Left lobe of liver (tissue), 2 donors: ENCODE results near the gene PRR29. TPM values are rescaled to one million over a fixed set of nuclear protein-coding genes. Genes with fewer than 3 reads are reported as not detected.
"Not testable (repeated sequence)": the region's sequence is repeated elsewhere in the genome, so short reads cannot be mapped to it uniquely, and the experiment has no call there.

Source experiments
- ATAC-seq: fragments of 200-7000 bp; cut with Tn5 transposase; one replicate; pipeline ENCODE4 v1.9.1; 2020; ENCODE audit warnings: mild to moderate bottlenecking, moderate library complexity
- DNase-seq: peaks from one replicate; pipeline ENCODE4 v3.0.0-alpha.2; 2020; ENCODE audit warnings: low spot score
- total RNA-seq: library from RNA; stranded (reverse); gene quantifications from one replicate; pipeline ENCODE4 v1.2.1, GENCODE V29; 2021
- donor health status: DM: no; HTN: no; CAD: no; lungs with moderate emphysema.
- donor health status: DM: no; HTN: yes; CAD: no.

PRR29 gene
- total RNA-seq, 1 donor from 2014 or later, result 0.18 TPM

GRCh38 chr17:63973930-63974593 is 24.1 kb upstream of the PRR29 start:
- no peak for DNase-seq
- ATAC-seq, result no peak

DNA sequence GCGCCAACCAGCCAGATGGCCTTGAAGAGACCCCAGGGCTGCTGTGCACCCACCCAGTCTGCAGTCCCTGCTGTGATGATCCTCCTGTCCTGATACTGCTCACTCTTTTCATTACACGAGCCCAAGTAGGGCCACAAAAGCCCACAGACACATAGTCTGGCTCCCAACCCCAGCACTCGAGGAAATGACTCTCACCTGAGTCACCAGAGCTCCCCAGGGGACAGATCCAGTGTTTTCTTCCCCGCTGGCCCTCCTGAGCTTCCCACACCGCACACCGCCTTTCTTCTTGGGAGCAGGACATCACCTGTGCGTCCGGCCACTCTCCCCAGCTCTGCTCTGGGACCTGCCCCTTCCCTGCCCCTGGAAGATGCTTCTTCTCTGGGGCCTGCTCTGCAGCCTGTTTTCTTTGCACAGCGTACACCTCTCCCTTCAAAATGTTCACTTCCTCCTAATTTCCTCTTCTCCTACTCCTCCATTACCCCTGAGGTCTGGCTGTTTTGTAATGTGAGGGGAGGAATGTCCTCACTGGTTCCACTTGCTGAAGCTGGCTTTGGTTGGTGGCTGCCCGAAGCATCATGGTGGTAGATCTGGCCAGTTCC is 23.5 kb upstream of the PRR29 start:
- no peak for ATAC-seq

GRCh38 chr17:63975541-63976092 is 22.5 kb upstream of the PRR29 start:
- ATAC-seq, result no peak
- DNase-seq, result no peak

More for the DNA sequence above, 23.5 kb upstream of the PRR29 start:
- DNase-seq, result no peak

DNA sequence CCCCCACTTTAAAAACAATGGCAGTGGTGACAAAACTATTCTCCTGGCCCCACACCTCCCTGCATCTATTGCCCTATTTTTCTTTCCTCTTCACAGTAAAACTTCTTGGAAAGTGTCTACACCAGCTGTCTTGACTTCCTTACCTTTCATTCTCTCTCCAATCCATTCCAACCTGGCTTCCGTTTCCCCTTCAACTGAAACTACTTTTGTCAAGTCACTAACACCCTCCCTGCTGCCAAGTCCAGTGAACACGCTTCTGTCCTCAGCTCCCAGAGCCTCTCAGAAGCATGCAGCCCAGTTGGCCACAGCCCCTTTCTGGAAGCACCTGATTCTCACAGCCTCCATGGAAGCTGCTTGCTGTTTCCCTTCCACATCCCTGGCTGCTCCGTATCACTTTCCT is 21.4 kb upstream of the PRR29 start:
- ATAC-seq (no peak), DNase-seq (no peak)

DNA sequence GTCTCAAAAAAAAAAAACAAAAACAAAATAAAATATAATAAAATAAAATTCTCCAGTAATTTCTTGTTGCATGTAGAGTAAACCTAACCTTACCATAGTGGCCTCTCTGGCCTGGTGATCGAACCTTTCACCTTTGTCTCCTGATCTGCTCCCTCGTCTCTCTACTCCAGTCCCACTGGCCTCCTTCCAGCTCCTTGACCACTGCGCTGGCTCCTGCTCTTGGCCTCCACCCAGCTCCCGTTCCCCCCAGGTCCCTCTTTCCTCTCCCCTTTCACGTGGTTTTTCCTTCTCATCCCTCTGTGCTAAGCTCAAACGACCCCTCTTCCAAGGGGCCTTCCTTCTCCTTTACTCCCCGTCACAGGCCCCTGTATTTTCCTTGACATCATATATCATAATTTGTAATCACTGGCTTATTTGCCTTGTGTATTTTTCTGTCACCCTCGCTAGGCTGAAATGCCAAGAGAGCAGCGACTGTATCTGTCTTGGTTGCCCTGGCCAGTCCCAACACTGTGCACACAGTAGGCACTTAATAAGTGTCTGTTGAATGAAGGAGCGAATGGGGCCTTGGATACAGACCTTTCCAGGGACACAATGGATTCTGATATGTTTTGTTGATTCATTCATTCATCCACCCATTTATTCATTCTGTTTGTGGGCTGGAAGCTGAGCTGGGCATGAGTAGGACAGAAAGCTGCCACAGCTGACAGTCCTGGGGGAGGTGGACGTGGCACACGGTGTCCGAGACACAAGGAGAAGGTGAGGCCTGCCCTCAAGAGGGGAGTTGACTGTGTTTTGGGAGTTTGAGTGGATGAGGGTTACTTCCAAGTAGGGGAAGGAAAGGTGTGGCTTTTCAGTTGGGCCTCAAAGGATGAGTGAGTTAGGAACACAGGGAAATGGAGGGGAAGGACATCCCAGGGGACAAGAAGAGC is 19.6 kb upstream of the PRR29 start:
- ATAC-seq (no peak), DNase-seq (no peak)

- not testable (repeated sequence) for ATAC-seq
Observed at GRCh38 chr17:63982641-63983040, 15.5 kb upstream of the PRR29 start.

DNA sequence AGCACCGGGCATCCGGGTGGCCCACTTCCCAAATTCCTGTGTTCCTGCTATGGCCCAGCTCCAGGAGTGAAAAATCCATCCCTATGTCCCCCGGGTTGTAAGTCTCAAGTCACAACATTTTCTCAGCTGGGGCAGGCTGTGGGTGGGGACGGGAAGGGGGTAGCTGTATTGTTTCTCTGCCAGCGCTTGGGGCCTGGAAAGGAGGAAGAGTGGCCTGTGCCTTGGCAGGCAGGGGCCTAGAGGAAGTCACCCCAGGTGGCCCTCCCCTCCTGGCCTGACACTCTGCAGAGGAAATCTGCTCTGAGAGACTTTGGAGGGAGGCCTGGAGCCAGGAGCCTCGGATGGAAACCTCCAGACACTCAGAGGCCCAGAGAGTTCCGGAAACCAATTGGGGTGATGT is 14.8 kb upstream of the PRR29 start:
- ATAC-seq (peak; percentile 59), DNase-seq (no peak)

More at GRCh38 chr17:63982641-63983040, 15.5 kb upstream of the PRR29 start:
- DNase-seq, result not testable (repeated sequence)

- DNase-seq (no peak), ATAC-seq (no peak)
Observed at GRCh38 chr17:63984236-63984635, 13.9 kb upstream of the PRR29 start.

GRCh38 chr17:63984651-63985386 is 13.3 kb upstream of the PRR29 start:
- ATAC-seq (peak; percentile 63), DNase-seq (no peak)

- no peak for DNase-seq
- no peak for ATAC-seq
Observed at GRCh38 chr17:63985387-63986140, 12.6 kb upstream of the PRR29 start.

GRCh38 chr17:63986821-63987220 is 11.3 kb upstream of the PRR29 start:
- ATAC-seq (no peak), DNase-seq (no peak)

DNA sequence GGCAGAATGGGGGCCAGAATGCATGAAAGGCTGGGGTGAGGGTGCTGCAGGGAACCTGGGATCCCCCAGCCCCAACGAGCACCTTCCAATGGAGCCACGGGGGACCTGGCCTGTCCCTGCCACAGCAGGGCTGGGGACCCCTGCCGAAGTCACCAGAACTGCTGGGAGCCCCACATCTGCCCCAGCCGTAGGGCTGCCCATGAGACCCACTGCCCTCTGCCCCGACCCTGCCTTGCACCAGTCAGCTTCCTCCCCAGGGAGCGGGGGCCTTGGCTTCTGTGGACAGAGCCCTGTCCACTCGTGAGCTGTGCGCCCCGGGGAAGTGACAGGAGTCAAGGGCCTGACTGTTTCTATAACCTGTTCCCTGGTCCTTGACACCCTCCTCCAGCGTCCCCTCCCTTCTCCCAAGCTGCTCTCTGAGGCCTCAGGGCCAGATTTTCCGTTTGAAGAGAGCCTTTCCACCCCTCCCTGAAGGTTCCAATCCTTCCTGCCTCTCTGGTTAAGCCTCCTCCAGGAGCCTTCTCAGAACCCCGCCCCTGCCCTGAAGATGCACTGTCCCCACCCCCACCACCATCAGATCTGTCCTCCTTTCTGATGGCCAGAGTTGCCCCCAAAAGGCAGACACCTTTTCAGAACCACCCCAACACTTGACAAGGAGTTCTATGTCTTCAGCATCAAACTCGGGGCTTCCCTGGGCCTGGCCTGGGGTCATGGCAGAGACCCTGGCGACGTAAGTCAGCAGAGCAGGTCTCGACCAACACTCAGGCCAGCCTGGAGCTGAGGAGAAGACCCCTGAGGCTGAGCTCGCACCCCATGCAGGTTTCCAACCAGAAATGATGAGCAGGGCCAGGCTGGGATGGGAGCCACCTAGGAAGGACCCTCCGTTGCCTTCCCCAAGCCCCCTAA is 10.7 kb upstream of the PRR29 start:
- no peak for ATAC-seq
- peak; percentile 37 for DNase-seq

DNA sequence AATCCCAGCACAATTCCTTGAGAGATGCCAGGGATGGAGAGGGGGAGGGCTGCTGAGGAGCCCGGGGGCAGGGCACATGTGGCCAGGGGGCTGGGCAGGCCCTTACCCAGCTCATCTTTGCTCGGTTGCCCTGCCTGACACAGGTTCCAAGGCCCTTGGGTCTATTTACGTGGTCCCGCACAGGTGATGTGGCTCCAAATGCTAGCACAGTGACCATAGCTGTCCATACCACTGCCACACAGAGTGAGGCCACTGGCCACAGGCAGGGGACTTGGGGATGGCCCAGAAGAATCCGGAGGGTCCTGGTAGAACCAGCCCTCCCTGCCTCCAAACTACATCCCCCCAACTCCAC is 10.0 kb upstream of the PRR29 start:
- DNase-seq, result peak; percentile 36
- no peak for ATAC-seq

GRCh38 chr17:63988741-63989621 is 9.2 kb upstream of the PRR29 start:
- ATAC-seq (no peak), DNase-seq (no peak)

GRCh38 chr17:63989622-63990345 is 8.4 kb upstream of the PRR29 start:
- DNase-seq (no peak), ATAC-seq (no peak)

DNA sequence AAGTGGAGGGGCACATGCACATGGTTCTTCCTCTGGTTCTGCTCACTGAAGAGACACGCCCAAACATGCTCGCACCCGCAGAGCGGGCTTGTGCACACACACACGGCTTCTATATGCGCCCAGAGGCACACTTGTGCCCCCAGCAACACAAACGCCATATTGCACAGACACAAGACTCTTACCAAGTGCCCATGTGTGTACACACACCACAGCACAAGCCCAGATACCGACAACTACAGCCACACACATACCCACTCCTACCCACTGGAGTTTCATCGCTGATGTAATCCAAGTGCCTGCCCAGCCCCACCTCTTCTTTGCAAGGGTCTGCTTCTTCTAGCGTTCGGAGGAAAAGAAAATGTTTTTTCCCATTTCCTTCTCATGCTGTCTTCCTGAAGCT is 6.5 kb upstream of the PRR29 start:
- DNase-seq, result no peak

DNA sequence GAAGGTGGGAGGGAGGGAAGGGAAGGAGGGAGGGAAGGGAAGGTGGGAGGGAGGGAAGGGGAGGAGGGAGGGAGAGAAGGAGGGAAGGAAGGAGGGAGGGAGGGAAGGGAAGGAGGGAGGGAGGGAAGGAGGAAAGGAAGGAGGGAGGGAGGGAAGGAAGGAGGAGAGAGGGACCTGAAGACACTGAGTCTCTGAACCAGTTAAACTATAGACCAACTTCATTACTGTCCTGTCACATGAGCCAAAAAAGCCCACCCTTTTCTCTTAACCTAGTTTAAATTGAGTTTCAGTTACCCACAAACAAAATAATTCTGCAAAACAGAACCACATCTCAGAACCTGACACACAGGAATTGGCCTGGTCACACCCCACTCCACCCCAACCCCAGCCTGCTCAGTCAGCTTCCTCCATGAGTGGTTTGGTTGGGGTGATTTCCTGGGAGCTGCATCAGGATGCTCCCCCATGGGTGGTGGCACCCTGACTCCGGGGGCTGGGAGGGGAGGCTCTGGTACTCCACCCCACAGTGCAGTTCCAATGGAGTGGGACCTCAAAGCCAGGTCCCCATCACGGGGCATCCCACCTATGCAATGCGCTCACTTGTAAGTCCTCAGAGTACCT is 4.7 kb upstream of the PRR29 start:
- no peak for DNase-seq
- no peak for ATAC-seq

More for the DNA sequence above, 6.5 kb upstream of the PRR29 start:
- no peak for ATAC-seq
